HG02840 (cell line): ENCODE data around the gene NDUFA3.

Experiments
- ATAC-seq: cut with Tn5 transposase; IDR thresholded peaks from one replicate; pipeline ENCODE4 v1.9.1; 2021; ENCODE audit warnings: mild to moderate bottlenecking, moderate library complexity, moderate number of reproducible peaks; ENCODE audit not compliant: unreplicated experiment, low FRiP score

The NDUFA3 gene

GRCh38 chr19:54136864-54137698 is 34.4 kb downstream of the NDUFA3 start:
- peak; percentile 79 for ATAC-seq

- no peak for ATAC-seq
Measured at GRCh38 chr19:54137699-54138488, 35.2 kb downstream of the NDUFA3 start, which contains the start of gene CNOT3. TSS of gene CNOT3 (plus strand) at chr19:54137762. CDS start at chr19:54142979, 5,217 bp downstream.

GRCh38 chr19:54138489-54139256 is 36.0 kb downstream of the NDUFA3 start:
- ATAC-seq: no peak

GRCh38 chr19:54141356-54141755 is 38.7 kb downstream of the NDUFA3 start:
- no peak for ATAC-seq

- ATAC-seq: no peak
Measured at GRCh38 chr19:54142166-54142780, 39.6 kb downstream of the NDUFA3 start.

- ATAC-seq: no peak
Measured at GRCh38 chr19:54145541-54146158, 43.0 kb downstream of the NDUFA3 start.

- ATAC-seq: no peak
Measured at GRCh38 chr19:54147676-54148075, 45.0 kb downstream of the NDUFA3 start.

GRCh38 chr19:54148158-54148557 is 45.5 kb downstream of the NDUFA3 start:
- no peak for ATAC-seq

- no peak for ATAC-seq
Measured at GRCh38 chr19:54149021-54149812, 46.6 kb downstream of the NDUFA3 start.

GRCh38 chr19:54151362-54152035 is 48.8 kb downstream of the NDUFA3 start:
- no peak for ATAC-seq

- ATAC-seq: no peak
Measured at GRCh38 chr19:54152267-54152666, 49.6 kb downstream of the NDUFA3 start.

GRCh38 chr19:54152878-54153524 is 50.3 kb downstream of the NDUFA3 start:
- no peak for ATAC-seq

GRCh38 chr19:54153731-54154326 is 51.2 kb downstream of the NDUFA3 start:
- ATAC-seq: no peak

GRCh38 chr19:54154603-54155345 is 52.1 kb downstream of the NDUFA3 start:
- ATAC-seq: no peak

- no peak for ATAC-seq
Measured at GRCh38 chr19:54155694-54156093, 53.0 kb downstream of the NDUFA3 start.

GRCh38 chr19:54156490-54156889 is 53.8 kb downstream of the NDUFA3 start:
- no peak for ATAC-seq

GRCh38 chr19:54156953-54157352 is 54.3 kb downstream of the NDUFA3 start:
- ATAC-seq: no peak
